HEK293 (cell line): ENCODE measurements around the gene MEF2C.
A peak's percentile ranks its signal among the peaks of the same experiment; 100 is the strongest.

Experiments used
- CTCF ChIA-PET: fragments of 350-600 bp; formaldehyde crosslinking; extraction: SDS; loops from one replicate; lab custom pipeline; 2021; ENCODE audit warnings: antibody characterized with exemption; lab: Yijun Ruan, JAX
- POLR2A ChIA-PET: fragments of 300-600 bp; formaldehyde crosslinking; extraction: SDS; loops from one replicate; lab custom pipeline; 2020; ENCODE audit warnings: antibody characterized with exemption, inconsistent platforms; lab: Yijun Ruan, JAX
- H3K27ac ChIP-seq: fragments of 200-500 bp; sonication (Bioruptor generic); 2 replicates; pipeline ENCODE4 v1.5.1; 2014; ENCODE audit warnings: low read depth, low read length, control low read depth, inconsistent platforms; ENCODE audit errors: extremely low read depth
- H3K36me3 ChIP-seq, 2 experiments: fragments of 200-500 bp in 1 of 2; sonication (Bioruptor generic) in 1 of 2; 1 replicate in 1 of 2; 2 replicates in 1 of 2; pipeline ENCODE4 v1.5.1; 2014 to 2017; ENCODE audit warnings: inconsistent platforms in 2 of 2, low read length in 2 of 2; ENCODE audit not compliant: control insufficient read depth in 2 of 2, insufficient read depth in 1 of 2
- H3K4me1 ChIP-seq: fragments of 200-500 bp; sonication (Bioruptor generic); 2 replicates; pipeline ENCODE4 v1.5.1; 2014; ENCODE audit warnings: mild to moderate bottlenecking, low read length, inconsistent platforms; ENCODE audit not compliant: control insufficient read depth, insufficient read depth
- H3K4me3 ChIP-seq: 2 replicates; pipeline ENCODE4 v1.5.1; 2011; ENCODE audit warnings: low read depth, mild to moderate bottlenecking, control low read depth, low read length, moderate library complexity
- H3K9me3 ChIP-seq: fragments of 200-500 bp; sonication (Bioruptor generic); 2 replicates; pipeline ENCODE4 v1.5.1; 2014; ENCODE audit warnings: low read depth, low read length, inconsistent platforms; ENCODE audit not compliant: control insufficient read depth, insufficient read depth
- ATF2 ChIP-seq: fragments of 450-650 bp; formaldehyde crosslinking; IDR thresholded peaks from 2 replicates; pipeline ENCODE4 v1.5.1; 2016; ENCODE audit warnings: missing biosample characterization, missing genetic modification characterization, low read depth
- BCL11B ChIP-seq: fragments of 450-650 bp; formaldehyde crosslinking; IDR thresholded peaks from 2 replicates; pipeline ENCODE4 v1.5.1; 2016; ENCODE audit warnings: low read depth, missing biosample characterization, missing genetic modification characterization
- KLF16 ChIP-seq: fragments of 450-650 bp; formaldehyde crosslinking; IDR thresholded peaks from 2 replicates; pipeline ENCODE4 v1.5.1; 2017; ENCODE audit warnings: missing biosample characterization, missing genetic modification characterization
- MYNN ChIP-seq: fragments of 450-650 bp; formaldehyde crosslinking; IDR thresholded peaks from 2 replicates; pipeline ENCODE4 v1.5.1; 2016; ENCODE audit warnings: missing biosample characterization, missing genetic modification characterization, borderline replicate concordance
- REPIN1 ChIP-seq: fragments of 450-650 bp; formaldehyde crosslinking; IDR thresholded peaks from 2 replicates; pipeline ENCODE4 v1.5.1; 2017; ENCODE audit warnings: missing biosample characterization, missing genetic modification characterization, low read depth
- SP3 ChIP-seq: fragments of 450-650 bp; formaldehyde crosslinking; IDR thresholded peaks from 2 replicates; pipeline ENCODE4 v1.5.1; 2016; ENCODE audit warnings: missing biosample characterization, missing genetic modification characterization
- TCF7L2 ChIP-seq: IDR thresholded peaks from 2 replicates; pipeline ENCODE4 v1.6.1; 2011; ENCODE audit warnings: low read depth, mild to moderate bottlenecking, inconsistent platforms, low read length, moderate library complexity, borderline replicate concordance
- ZBTB7A ChIP-seq: fragments of 450-650 bp; formaldehyde crosslinking; IDR thresholded peaks from 2 replicates; pipeline ENCODE4 v1.5.1; 2016; ENCODE audit warnings: low read depth, missing biosample characterization, missing genetic modification characterization
- ZFP41 ChIP-seq: fragments of 450-650 bp; formaldehyde crosslinking; IDR thresholded peaks from 2 replicates; pipeline ENCODE4 v1.5.1; 2016; ENCODE audit warnings: missing biosample characterization, missing genetic modification characterization, borderline replicate concordance
- ZNF19 ChIP-seq: fragments of 450-650 bp; formaldehyde crosslinking; IDR thresholded peaks from 2 replicates; pipeline ENCODE4; 2016; ENCODE audit warnings: missing biosample characterization, missing genetic modification characterization, low read depth
- ZNF280C ChIP-seq: fragments of 450-650 bp; formaldehyde crosslinking; IDR thresholded peaks from 2 replicates; pipeline ENCODE4 v1.5.1; 2016; ENCODE audit warnings: missing biosample characterization, missing genetic modification characterization
- ZNF292 ChIP-seq: fragments of 450-650 bp; formaldehyde crosslinking; IDR thresholded peaks from 2 replicates; pipeline ENCODE4 v1.5.1; 2016; ENCODE audit warnings: low read depth, missing biosample characterization, missing genetic modification characterization, borderline replicate concordance
- ZNF391 ChIP-seq: fragments of 450-650 bp; formaldehyde crosslinking; IDR thresholded peaks from 2 replicates; pipeline ENCODE4 v1.5.1; 2016; ENCODE audit warnings: low read depth, missing biosample characterization, missing genetic modification characterization, borderline replicate concordance
- ZNF404 ChIP-seq: fragments of 450-650 bp; formaldehyde crosslinking; IDR thresholded peaks from 2 replicates; pipeline ENCODE4 v1.5.1; 2017; ENCODE audit warnings: missing biosample characterization, missing genetic modification characterization
- ZNF433 ChIP-seq: fragments of 450-650 bp; formaldehyde crosslinking; IDR thresholded peaks from 2 replicates; pipeline ENCODE4 v1.5.1; 2016; ENCODE audit warnings: missing biosample characterization, missing genetic modification characterization, low read depth
- ZNF48 ChIP-seq: fragments of 450-650 bp; formaldehyde crosslinking; IDR thresholded peaks from 2 replicates; pipeline ENCODE4 v1.5.1; 2016; ENCODE audit warnings: missing biosample characterization, missing genetic modification characterization
- ZNF596 ChIP-seq: fragments of 450-650 bp; IDR thresholded peaks from 2 replicates; pipeline ENCODE4 v1.5.0; 2018; ENCODE audit warnings: missing biosample characterization, mild to moderate bottlenecking, missing genetic modification characterization, moderate library complexity
- ZNF626 ChIP-seq: fragments of 450-650 bp; sonication (Bioruptor Pico); formaldehyde crosslinking; IDR thresholded peaks from 2 replicates; pipeline ENCODE4 v1.5.1; 2018; ENCODE audit warnings: missing biosample characterization, missing genetic modification characterization, inconsistent platforms
- ZNF768 ChIP-seq: fragments of 450-650 bp; formaldehyde crosslinking; IDR thresholded peaks from 2 replicates; pipeline ENCODE4 v1.5.1; 2018; ENCODE audit warnings: missing biosample characterization, mild to moderate bottlenecking, missing genetic modification characterization
- ZNF776 ChIP-seq: fragments of 450-650 bp; formaldehyde crosslinking; IDR thresholded peaks from 2 replicates; pipeline ENCODE4 v1.5.0; 2017; ENCODE audit warnings: missing biosample characterization, missing genetic modification characterization, borderline replicate concordance
- ZNF792 ChIP-seq: fragments of 450-650 bp; formaldehyde crosslinking; IDR thresholded peaks from 2 replicates; pipeline ENCODE4 v1.5.1; 2016; ENCODE audit warnings: missing biosample characterization, missing genetic modification characterization
- TF ChIP-seq, protein P1 (sequence below): fragments of 450-650 bp; formaldehyde crosslinking; IDR thresholded peaks from 2 replicates; pipeline ENCODE4 v1.5.0; 2017; ENCODE audit warnings: missing biosample characterization, missing genetic modification characterization, borderline replicate concordance
- TF ChIP-seq, protein P2 (sequence below): fragments of 450-650 bp; formaldehyde crosslinking; IDR thresholded peaks from 2 replicates; pipeline ENCODE4 v1.5.1; 2017; ENCODE audit warnings: missing biosample characterization, mild to moderate bottlenecking, missing genetic modification characterization, moderate library complexity
- TF ChIP-seq, protein P3 (sequence below): fragments of 450-650 bp; formaldehyde crosslinking; IDR thresholded peaks from 2 replicates; pipeline ENCODE4 v1.5.1; 2016; ENCODE audit warnings: missing biosample characterization, missing genetic modification characterization, borderline replicate concordance
- TF ChIP-seq, protein P4 (sequence below): fragments of 450-650 bp; formaldehyde crosslinking; IDR thresholded peaks from 2 replicates; pipeline ENCODE4 v1.5.1; 2017; ENCODE audit warnings: missing biosample characterization, missing genetic modification characterization

MEF2C gene

GRCh38 chr5:88675168-88675707 is 207.7 kb downstream of the MEF2C start:
- CTCF ChIA-PET: interaction anchor here (0.5 to 1.4 kb wide), 7 partner anchors 9 to 900 kb away, joined by 3 to 5 read pairs (median 3); no protein-coding TSS in a partner anchor
- Histone ChIP-seq H3K4me1 (peaks cover 3% of the 10 kb centered on the region), H3K9me3 (no peaks in the 10 kb centered on the region), H3K36me3 (no peaks in the 10 kb centered on the region), H3K4me3 (peak overlapping the region; percentile 66), H3K27ac (peak overlapping the region; percentile 92)
- POLR2A ChIA-PET: interaction anchor here (1.0 to 2.5 kb wide), 7 partner anchors 9 to 534 kb away, joined by 3 to 30 read pairs (median 9); no protein-coding TSS in a partner anchor
- TF ChIP-seq MYNN: no peak
- TF ChIP-seq, protein P1, sequence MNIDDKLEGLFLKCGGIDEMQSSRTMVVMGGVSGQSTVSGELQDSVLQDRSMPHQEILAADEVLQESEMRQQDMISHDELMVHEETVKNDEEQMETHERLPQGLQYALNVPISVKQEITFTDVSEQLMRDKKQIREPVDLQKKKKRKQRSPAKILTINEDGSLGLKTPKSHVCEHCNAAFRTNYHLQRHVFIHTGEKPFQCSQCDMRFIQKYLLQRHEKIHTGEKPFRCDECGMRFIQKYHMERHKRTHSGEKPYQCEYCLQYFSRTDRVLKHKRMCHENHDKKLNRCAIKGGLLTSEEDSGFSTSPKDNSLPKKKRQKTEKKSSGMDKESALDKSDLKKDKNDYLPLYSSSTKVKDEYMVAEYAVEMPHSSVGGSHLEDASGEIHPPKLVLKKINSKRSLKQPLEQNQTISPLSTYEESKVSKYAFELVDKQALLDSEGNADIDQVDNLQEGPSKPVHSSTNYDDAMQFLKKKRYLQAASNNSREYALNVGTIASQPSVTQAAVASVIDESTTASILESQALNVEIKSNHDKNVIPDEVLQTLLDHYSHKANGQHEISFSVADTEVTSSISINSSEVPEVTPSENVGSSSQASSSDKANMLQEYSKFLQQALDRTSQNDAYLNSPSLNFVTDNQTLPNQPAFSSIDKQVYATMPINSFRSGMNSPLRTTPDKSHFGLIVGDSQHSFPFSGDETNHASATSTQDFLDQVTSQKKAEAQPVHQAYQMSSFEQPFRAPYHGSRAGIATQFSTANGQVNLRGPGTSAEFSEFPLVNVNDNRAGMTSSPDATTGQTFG (tag by site-specific recombination): no peak
- TF ChIP-seq, protein P2, sequence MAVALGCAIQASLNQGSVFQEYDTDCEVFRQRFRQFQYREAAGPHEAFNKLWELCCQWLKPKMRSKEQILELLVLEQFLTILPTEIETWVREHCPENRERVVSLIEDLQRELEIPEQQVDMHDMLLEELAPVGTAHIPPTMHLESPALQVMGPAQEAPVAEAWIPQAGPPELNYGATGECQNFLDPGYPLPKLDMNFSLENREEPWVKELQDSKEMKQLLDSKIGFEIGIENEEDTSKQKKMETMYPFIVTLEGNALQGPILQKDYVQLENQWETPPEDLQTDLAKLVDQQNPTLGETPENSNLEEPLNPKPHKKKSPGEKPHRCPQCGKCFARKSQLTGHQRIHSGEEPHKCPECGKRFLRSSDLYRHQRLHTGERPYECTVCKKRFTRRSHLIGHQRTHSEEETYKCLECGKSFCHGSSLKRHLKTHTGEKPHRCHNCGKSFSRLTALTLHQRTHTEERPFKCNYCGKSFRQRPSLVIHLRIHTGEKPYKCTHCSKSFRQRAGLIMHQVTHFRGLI (tag by site-specific recombination): no peak
- no peak for TF ChIP-seq ZBTB7A (tag by site-specific recombination)
- TF ChIP-seq ZNF792 (tag by site-specific recombination): peak; percentile 99
- TF ChIP-seq TCF7L2: no peak
- TF ChIP-seq ATF2: no peak
- no peak for TF ChIP-seq ZNF596
- no peak for TF ChIP-seq ZNF768 (tag by site-specific recombination)
- no peak for TF ChIP-seq ZNF433
- no peak for TF ChIP-seq ZNF48 (tag by site-specific recombination)
- no peak for TF ChIP-seq ZNF776 (tag by site-specific recombination)
- TF ChIP-seq, protein P3, sequence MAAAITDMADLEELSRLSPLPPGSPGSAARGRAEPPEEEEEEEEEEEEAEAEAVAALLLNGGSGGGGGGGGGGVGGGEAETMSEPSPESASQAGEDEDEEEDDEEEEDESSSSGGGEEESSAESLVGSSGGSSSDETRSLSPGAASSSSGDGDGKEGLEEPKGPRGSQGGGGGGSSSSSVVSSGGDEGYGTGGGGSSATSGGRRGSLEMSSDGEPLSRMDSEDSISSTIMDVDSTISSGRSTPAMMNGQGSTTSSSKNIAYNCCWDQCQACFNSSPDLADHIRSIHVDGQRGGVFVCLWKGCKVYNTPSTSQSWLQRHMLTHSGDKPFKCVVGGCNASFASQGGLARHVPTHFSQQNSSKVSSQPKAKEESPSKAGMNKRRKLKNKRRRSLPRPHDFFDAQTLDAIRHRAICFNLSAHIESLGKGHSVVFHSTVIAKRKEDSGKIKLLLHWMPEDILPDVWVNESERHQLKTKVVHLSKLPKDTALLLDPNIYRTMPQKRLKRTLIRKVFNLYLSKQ (tag by site-specific recombination): no peak
- TF ChIP-seq ZNF404: no peak
- TF ChIP-seq KLF16 (tag by site-specific recombination): no peak
- no peak for TF ChIP-seq REPIN1 (tag by site-specific recombination)
- TF ChIP-seq ZNF19: no peak
- no peak for TF ChIP-seq ZNF280C (tag by site-specific recombination)
- TF ChIP-seq ZNF292 (tag by site-specific recombination): no peak
- TF ChIP-seq ZNF391: 0 out of 2 replicates have a peak, but pooled peaks have one; percentile 22
- TF ChIP-seq, protein P4, sequence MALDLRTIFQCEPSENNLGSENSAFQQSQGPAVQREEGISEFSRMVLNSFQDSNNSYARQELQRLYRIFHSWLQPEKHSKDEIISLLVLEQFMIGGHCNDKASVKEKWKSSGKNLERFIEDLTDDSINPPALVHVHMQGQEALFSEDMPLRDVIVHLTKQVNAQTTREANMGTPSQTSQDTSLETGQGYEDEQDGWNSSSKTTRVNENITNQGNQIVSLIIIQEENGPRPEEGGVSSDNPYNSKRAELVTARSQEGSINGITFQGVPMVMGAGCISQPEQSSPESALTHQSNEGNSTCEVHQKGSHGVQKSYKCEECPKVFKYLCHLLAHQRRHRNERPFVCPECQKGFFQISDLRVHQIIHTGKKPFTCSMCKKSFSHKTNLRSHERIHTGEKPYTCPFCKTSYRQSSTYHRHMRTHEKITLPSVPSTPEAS (tag by site-specific recombination): peak; percentile 72
- TF ChIP-seq BCL11B (tag by site-specific recombination): no peak
- TF ChIP-seq SP3 (tag by site-specific recombination): peak; percentile 21
- no peak for TF ChIP-seq ZFP41 (tag by site-specific recombination)
- no peak for TF ChIP-seq ZNF626 (tag by site-specific recombination)
